HEK293 (cell line): ENCODE measurements around the gene DOCK1.

ENCODE experiments used
- CTCF ChIA-PET: fragments of 350-600 bp; formaldehyde crosslinking; extraction: SDS; loops from one replicate; lab custom pipeline; 2021; ENCODE audit warnings: antibody characterized with exemption; lab: Yijun Ruan, JAX
- POLR2A ChIA-PET: fragments of 300-600 bp; formaldehyde crosslinking; extraction: SDS; loops from one replicate; lab custom pipeline; 2020; ENCODE audit warnings: antibody characterized with exemption, inconsistent platforms; lab: Yijun Ruan, JAX
- H3K27ac ChIP-seq: fragments of 200-500 bp; sonication (Bioruptor generic); 2 replicates; pipeline ENCODE4 v1.5.1; 2014; ENCODE audit warnings: low read depth, low read length, control low read depth, inconsistent platforms; ENCODE audit errors: extremely low read depth
- H3K36me3 ChIP-seq, 2 experiments: fragments of 200-500 bp in 1 of 2; sonication (Bioruptor generic) in 1 of 2; 1 replicate in 1 of 2; 2 replicates in 1 of 2; pipeline ENCODE4 v1.5.1; 2014 to 2017; ENCODE audit warnings: inconsistent platforms in 2 of 2, low read length in 2 of 2; ENCODE audit not compliant: control insufficient read depth in 2 of 2, insufficient read depth in 1 of 2
- H3K4me1 ChIP-seq: fragments of 200-500 bp; sonication (Bioruptor generic); 2 replicates; pipeline ENCODE4 v1.5.1; 2014; ENCODE audit warnings: mild to moderate bottlenecking, low read length, inconsistent platforms; ENCODE audit not compliant: control insufficient read depth, insufficient read depth
- H3K4me3 ChIP-seq: 2 replicates; pipeline ENCODE4 v1.5.1; 2011; ENCODE audit warnings: low read depth, mild to moderate bottlenecking, control low read depth, low read length, moderate library complexity
- H3K9me3 ChIP-seq: fragments of 200-500 bp; sonication (Bioruptor generic); 2 replicates; pipeline ENCODE4 v1.5.1; 2014; ENCODE audit warnings: low read depth, low read length, inconsistent platforms; ENCODE audit not compliant: control insufficient read depth, insufficient read depth
- AEBP2 ChIP-seq: fragments of 450-650 bp; formaldehyde crosslinking; IDR thresholded peaks from 2 replicates; pipeline ENCODE4 v1.5.1; 2016; ENCODE audit warnings: missing biosample characterization, missing genetic modification characterization, borderline replicate concordance
- GLIS2 ChIP-seq: fragments of 450-650 bp; formaldehyde crosslinking; IDR thresholded peaks from 2 replicates; pipeline ENCODE4 v1.5.1; 2016; ENCODE audit warnings: missing biosample characterization, missing genetic modification characterization
- HIC1 ChIP-seq: fragments of 450-650 bp; formaldehyde crosslinking; IDR thresholded peaks from 2 replicates; pipeline ENCODE4 v1.5.1; 2016; ENCODE audit warnings: missing biosample characterization, missing genetic modification characterization
- PRDM1 ChIP-seq: fragments of 450-650 bp; formaldehyde crosslinking; IDR thresholded peaks from 2 replicates; pipeline ENCODE4; 2016; ENCODE audit warnings: missing biosample characterization, missing genetic modification characterization
- REPIN1 ChIP-seq: fragments of 450-650 bp; formaldehyde crosslinking; IDR thresholded peaks from 2 replicates; pipeline ENCODE4 v1.5.1; 2017; ENCODE audit warnings: missing biosample characterization, missing genetic modification characterization, low read depth
- SP7 ChIP-seq: fragments of 450-650 bp; formaldehyde crosslinking; IDR thresholded peaks from 2 replicates; pipeline ENCODE4 v1.5.1; 2016; ENCODE audit warnings: missing biosample characterization, missing genetic modification characterization
- TRIM28 ChIP-seq: IDR thresholded peaks from 2 replicates; pipeline ENCODE4 v1.6.1; 2011; ENCODE audit warnings: low read length, control low read depth, borderline replicate concordance
- YY1 ChIP-seq: fragments of 450-650 bp; formaldehyde crosslinking; IDR thresholded peaks from 2 replicates; pipeline ENCODE4 v1.5.1; 2018; ENCODE audit warnings: missing biosample characterization, missing genetic modification characterization
- ZFP37 ChIP-seq: fragments of 450-650 bp; formaldehyde crosslinking; IDR thresholded peaks from 2 replicates; pipeline ENCODE4 v1.5.1; 2016; ENCODE audit warnings: missing biosample characterization, missing genetic modification characterization
- ZNF121 ChIP-seq: fragments of 450-650 bp; formaldehyde crosslinking; IDR thresholded peaks from 2 replicates; pipeline ENCODE4 v1.5.1; 2016; ENCODE audit warnings: missing biosample characterization, missing genetic modification characterization
- ZNF155 ChIP-seq: fragments of 450-650 bp; formaldehyde crosslinking; IDR thresholded peaks from 2 replicates; pipeline ENCODE4 v1.5.1; 2016; ENCODE audit warnings: missing biosample characterization, missing genetic modification characterization
- ZNF23 ChIP-seq: fragments of 450-650 bp; formaldehyde crosslinking; IDR thresholded peaks from 2 replicates; pipeline ENCODE4 v1.5.1; 2016; ENCODE audit warnings: missing biosample characterization, missing genetic modification characterization, borderline replicate concordance
- ZNF274 ChIP-seq, 2 experiments: fragments of 200-500 bp in 1 of 2; fragments of 450-650 bp in 1 of 2; sonication (Bioruptor generic) in 1 of 2; formaldehyde crosslinking in 1 of 2; IDR thresholded peaks; 2 replicates each; pipeline versions ENCODE4 v1.5.1 to v1.6.1; 2014 to 2016; ENCODE audit warnings: borderline replicate concordance in 1 of 2, inconsistent platforms in 1 of 2, low read length in 1 of 2, missing biosample characterization in 1 of 2, missing genetic modification characterization in 1 of 2
- ZNF280C ChIP-seq: fragments of 450-650 bp; formaldehyde crosslinking; IDR thresholded peaks from 2 replicates; pipeline ENCODE4 v1.5.1; 2016; ENCODE audit warnings: missing biosample characterization, missing genetic modification characterization
- ZNF311 ChIP-seq: fragments of 450-650 bp; formaldehyde crosslinking; IDR thresholded peaks from 2 replicates; pipeline ENCODE4 v1.5.1; 2017; ENCODE audit warnings: missing biosample characterization, missing genetic modification characterization, borderline replicate concordance
- ZNF510 ChIP-seq: fragments of 450-650 bp; formaldehyde crosslinking; IDR thresholded peaks from 2 replicates; pipeline ENCODE4 v1.5.1; 2018; ENCODE audit warnings: mild to moderate bottlenecking, missing genetic modification characterization, missing biosample characterization; ENCODE audit not compliant: insufficient replicate concordance
- ZNF544 ChIP-seq: fragments of 450-650 bp; formaldehyde crosslinking; IDR thresholded peaks from 2 replicates; pipeline ENCODE4 v1.5.0; 2017; ENCODE audit warnings: missing biosample characterization, missing genetic modification characterization
- ZNF621 ChIP-seq: fragments of 450-650 bp; formaldehyde crosslinking; IDR thresholded peaks from 2 replicates; pipeline ENCODE4 v1.5.1; 2017; ENCODE audit warnings: missing biosample characterization, missing genetic modification characterization
- ZNF639 ChIP-seq: fragments of 450-650 bp; formaldehyde crosslinking; IDR thresholded peaks from 2 replicates; pipeline ENCODE4 v1.5.1; 2016; ENCODE audit warnings: missing biosample characterization, missing genetic modification characterization
- ZNF677 ChIP-seq: fragments of 450-650 bp; IDR thresholded peaks from 2 replicates; pipeline ENCODE4 v1.5.0; 2018; ENCODE audit warnings: missing biosample characterization, mild to moderate bottlenecking, missing genetic modification characterization, moderate library complexity
- ZNF692 ChIP-seq: fragments of 450-650 bp; formaldehyde crosslinking; IDR thresholded peaks from 2 replicates; pipeline ENCODE4 v1.5.1; 2016; ENCODE audit warnings: missing biosample characterization, missing genetic modification characterization
- ZNF768 ChIP-seq: fragments of 450-650 bp; formaldehyde crosslinking; IDR thresholded peaks from 2 replicates; pipeline ENCODE4 v1.5.1; 2018; ENCODE audit warnings: missing biosample characterization, mild to moderate bottlenecking, missing genetic modification characterization
- ZNF843 ChIP-seq: fragments of 450-650 bp; formaldehyde crosslinking; IDR thresholded peaks from 2 replicates; pipeline ENCODE4 v1.5.1; 2016; ENCODE audit warnings: missing biosample characterization, missing genetic modification characterization
- ZSCAN16 ChIP-seq: fragments of 450-650 bp; formaldehyde crosslinking; IDR thresholded peaks from 2 replicates; pipeline ENCODE4 v1.5.1; 2016; ENCODE audit warnings: missing biosample characterization, missing genetic modification characterization

Gene DOCK1

GRCh38 chr10:127291329-127291728, 386.1 kb downstream of the DOCK1 start:
- no peaks in the 10 kb centered on the region for H3K36me3 ChIP-seq
- POLR2A ChIA-PET: no interaction called here
- TF ChIP-seq ZNF280C (tag by site-specific recombination): no peak
- CTCF ChIA-PET: interaction anchor here (0.6 kb wide), 1 partner anchor 93 kb away, joined by 3 read pairs; no protein-coding TSS in a partner anchor
- H3K4me1 ChIP-seq: no peaks in the 10 kb centered on the region
- no peak overlapping the region for H3K27ac ChIP-seq
- no peaks in the 10 kb centered on the region for H3K9me3 ChIP-seq
- no peak overlapping the region for H3K4me3 ChIP-seq

GRCh38 chr10:127292888-127293287, 387.7 kb downstream of the DOCK1 start:
- no peaks in the 10 kb centered on the region for H3K36me3 ChIP-seq
- TF ChIP-seq SP7 (tag by site-specific recombination) (no peak), YY1 (tag by site-specific recombination) (no peak), ZNF677 (tag by site-specific recombination) (no peak), ZSCAN16 (tag by site-specific recombination) (no peak), ZNF121 (no peak), PRDM1 (tag by site-specific recombination) (no peak), ZNF768 (no peak), GLIS2 (tag by site-specific recombination) (no peak), ZNF544 (tag by site-specific recombination) (no peak), ZNF843 (tag by site-specific recombination) (no peak), ZNF692 (tag by site-specific recombination) (no peak), ZNF311 (tag by site-specific recombination) (no peak), TRIM28 (no peak)
- H3K4me1 ChIP-seq: no peaks in the 10 kb centered on the region
- no peak overlapping the region for H3K4me3 ChIP-seq
- H3K27ac ChIP-seq: no peak overlapping the region
- H3K9me3 ChIP-seq: no peaks in the 10 kb centered on the region
- ChIA-PET POLR2A (no interaction called here), CTCF (no interaction called here)

GRCh38 chr10:127293640-127294039, 388.4 kb downstream of the DOCK1 start:
- Histone ChIP-seq H3K27ac (no peak overlapping the region), H3K4me3 (no peak overlapping the region), H3K9me3 (no peaks in the 10 kb centered on the region), H3K36me3 (no peaks in the 10 kb centered on the region), H3K4me1 (no peaks in the 10 kb centered on the region)
- TF ChIP-seq HIC1 (tag by site-specific recombination) (no peak), ZNF155 (tag by site-specific recombination) (no peak), ZNF639 (tag by site-specific recombination) (no peak), REPIN1 (tag by site-specific recombination) (no peak), ZNF510 (tag by site-specific recombination) (no peak), ZNF274 (IDR thresholded peaks at IDR 0.05; ENCODE audit: low read length) (no peak), ZNF274 (tag by site-specific recombination; IDR thresholded peaks at IDR 0.05; ENCODE audit: borderline replicate concordance) (no peak), ZNF23 (tag by site-specific recombination) (no peak), ZFP37 (tag by site-specific recombination) (no peak), ZNF621 (tag by site-specific recombination) (no peak), AEBP2 (tag by site-specific recombination) (no peak)
- ChIA-PET CTCF (interaction anchor here (0.8 kb wide), 1 partner anchor 10 kb away, joined by 3 read pairs; no protein-coding TSS in a partner anchor), POLR2A (no interaction called here)
